OCI-LY7 (cell line): ENCODE measurements around the gene RAD23A. TPM values are rescaled to one million over a fixed set of nuclear protein-coding genes. Genes with fewer than 3 reads are reported as not detected.

Experiments used
- BruUV-seq: library from RNA; stranded (reverse); fragments of 400-500 nt; replicated peaks from 2 replicates; lab custom pipeline; 2021; lab: Mats Ljungman, UMichigan
- CTCF ChIA-PET: fragments of 300-600 bp; sonication (Branson Sonifier 250); formaldehyde crosslinking; loops from one replicate; lab custom pipeline; 2022; ENCODE audit warnings: antibody characterized with exemption; ENCODE audit not compliant: unreplicated experiment; lab: Charles Lee
- POLR2A ChIA-PET: fragments of 300-600 bp; sonication (Branson Sonifier 250); formaldehyde crosslinking; loops from one replicate; lab custom pipeline; 2022; ENCODE audit warnings: antibody characterized with exemption; lab: Charles Lee
- DNase-seq: peaks from one replicate; pipeline ENCODE4 v3.0.0-alpha.2; 2015; ENCODE audit warnings: low spot score
- H2AFZ ChIP-seq: fragments of 200-600 bp; sonication (generic), shearing (Covaris generic); 2 replicates; pipeline ENCODE4 v1.6.1; 2014; ENCODE audit warnings: mild to moderate bottlenecking, antibody characterized with exemption, low read length, moderate library complexity
- H3K27ac ChIP-seq: fragments of 200-600 bp; sonication (generic); 2 replicates; pipeline ENCODE4 v1.5.1; 2014; ENCODE audit warnings: mixed run types, low read depth, mild to moderate bottlenecking, moderate library complexity, low read length, inconsistent platforms; ENCODE audit not compliant: poor library complexity, severe bottlenecking
- H3K36me3 ChIP-seq: fragments of 200-600 bp; sonication (generic); 2 replicates; pipeline ENCODE4 v1.6.1; 2014; ENCODE audit warnings: mild to moderate bottlenecking, antibody characterized with exemption, low read length, moderate library complexity, mixed read lengths; ENCODE audit not compliant: insufficient read depth
- H3K4me1 ChIP-seq: fragments of 200-600 bp; sonication (generic); 2 replicates; pipeline ENCODE4 v1.5.1; 2014; ENCODE audit warnings: mild to moderate bottlenecking, low read length; ENCODE audit not compliant: insufficient read depth, poor library complexity, severe bottlenecking
- H3K4me2 ChIP-seq: fragments of 200-600 bp; sonication (generic); 2 replicates; pipeline ENCODE4 v1.6.1; 2014; ENCODE audit warnings: mild to moderate bottlenecking, low read length
- H3K4me3 ChIP-seq: fragments of 200-600 bp; sonication (generic); 2 replicates; pipeline ENCODE4 v1.5.1; 2014; ENCODE audit warnings: mild to moderate bottlenecking, low read depth, low read length; ENCODE audit not compliant: poor library complexity, severe bottlenecking
- H3K79me2 ChIP-seq: fragments of 200-600 bp; sonication (generic); 2 replicates; pipeline ENCODE4 v1.6.1; 2016; ENCODE audit warnings: low read depth, mild to moderate bottlenecking, low read length, moderate library complexity, mixed read lengths; ENCODE audit not compliant: insufficient read depth
- H3K9me2 ChIP-seq: fragments of 200-600 bp; sonication (generic); 2 replicates; pipeline ENCODE4 v1.6.1; 2016; ENCODE audit warnings: mild to moderate bottlenecking, low read length, mixed read lengths; ENCODE audit not compliant: insufficient read depth
- H3K9me3 ChIP-seq: fragments of 200-600 bp; sonication (generic); 2 replicates; pipeline ENCODE4 v1.6.1; 2014; ENCODE audit warnings: mild to moderate bottlenecking, mixed run types, low read length, mixed read lengths
- H4K20me1 ChIP-seq: fragments of 200-600 bp; sonication (generic); 2 replicates; pipeline ENCODE4 v1.6.1; 2014; ENCODE audit warnings: mild to moderate bottlenecking, antibody characterized with exemption, low read length, moderate library complexity, mixed read lengths; ENCODE audit not compliant: insufficient read depth
- EZH2phosphoT487 ChIP-seq: fragments of 200-600 bp; sonication (generic); IDR thresholded peaks from 2 replicates; pipeline ENCODE4 v1.6.1; 2018; ENCODE audit warnings: low read depth, borderline replicate concordance, mild to moderate bottlenecking, mixed run types, antibody characterized with exemption, low read length, moderate library complexity, mixed read lengths
- intact Hi-C: fragments of 100-400 bp; cut with micrococcal nuclease; formaldehyde crosslinking; loops from one replicate; pipeline ENCODE4 v1.10.0; 2022; ENCODE audit not compliant: unreplicated experiment
- total RNA-seq, 2 experiments: library from RNA; depleted of rRNA in 1 of 2; stranded (reverse); fragments of >200 nt in 1 of 2; shearing (Covaris generic) in 1 of 2; gene quantifications; 2 replicates each; pipeline ENCODE4 v1.2.3, GENCODE V29; 2014 to 2022
- TF ChIP-seq, protein P1 (sequence below): fragments of 200-600 bp; sonication (generic); conservative IDR thresholded peaks from 2 replicates; pipeline ENCODE4 v1.5.1; 2014; ENCODE audit warnings: mild to moderate bottlenecking, antibody characterized with exemption, low read length, moderate library complexity, mixed read lengths

RAD23A gene
- total RNA-seq, 2 experiments from 2014 or later: 171 to 237 TPM

DNA sequence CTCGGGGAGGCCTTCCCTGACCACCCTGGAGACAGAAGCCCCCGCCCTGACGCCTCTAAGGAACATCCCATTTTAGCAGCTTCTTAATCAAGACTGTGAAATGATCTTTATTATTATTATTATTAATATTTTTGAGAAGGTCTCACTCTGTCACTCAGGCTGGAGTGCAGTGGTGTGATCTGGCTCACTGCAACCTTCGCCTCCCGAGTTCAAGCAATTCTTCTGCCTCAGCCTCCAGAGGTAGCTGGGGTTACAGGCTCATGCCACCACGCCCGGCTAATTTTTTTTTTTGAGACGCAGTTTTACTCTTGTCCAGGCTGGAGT is 20.1 kb downstream of the RAD23A start:
- no peak for TF ChIP-seq EZH2phosphoT487
- TF ChIP-seq, protein P1, sequence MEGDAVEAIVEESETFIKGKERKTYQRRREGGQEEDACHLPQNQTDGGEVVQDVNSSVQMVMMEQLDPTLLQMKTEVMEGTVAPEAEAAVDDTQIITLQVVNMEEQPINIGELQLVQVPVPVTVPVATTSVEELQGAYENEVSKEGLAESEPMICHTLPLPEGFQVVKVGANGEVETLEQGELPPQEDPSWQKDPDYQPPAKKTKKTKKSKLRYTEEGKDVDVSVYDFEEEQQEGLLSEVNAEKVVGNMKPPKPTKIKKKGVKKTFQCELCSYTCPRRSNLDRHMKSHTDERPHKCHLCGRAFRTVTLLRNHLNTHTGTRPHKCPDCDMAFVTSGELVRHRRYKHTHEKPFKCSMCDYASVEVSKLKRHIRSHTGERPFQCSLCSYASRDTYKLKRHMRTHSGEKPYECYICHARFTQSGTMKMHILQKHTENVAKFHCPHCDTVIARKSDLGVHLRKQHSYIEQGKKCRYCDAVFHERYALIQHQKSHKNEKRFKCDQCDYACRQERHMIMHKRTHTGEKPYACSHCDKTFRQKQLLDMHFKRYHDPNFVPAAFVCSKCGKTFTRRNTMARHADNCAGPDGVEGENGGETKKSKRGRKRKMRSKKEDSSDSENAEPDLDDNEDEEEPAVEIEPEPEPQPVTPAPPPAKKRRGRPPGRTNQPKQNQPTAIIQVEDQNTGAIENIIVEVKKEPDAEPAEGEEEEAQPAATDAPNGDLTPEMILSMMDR: no peak
- Histone ChIP-seq H2AFZ (peak overlapping the region; percentile 94), H3K36me3 (no peaks in the 10 kb centered on the region), H3K27ac (peak overlapping the region; percentile 54), H3K4me3 (peak overlapping the region; percentile 65), H3K4me2 (peak overlapping the region; percentile 74), H3K4me1 (peaks cover 6% of the 10 kb centered on the region), H3K9me3 (no peaks in the 10 kb centered on the region), H4K20me1 (no peaks in the 10 kb centered on the region), H3K79me2 (no peaks in the 10 kb centered on the region), H3K9me2 (no peaks in the 10 kb centered on the region)
- ChIA-PET CTCF (interaction anchor here (0.5 to 1.9 kb wide), 11 partner anchors 10 to 221 kb away, joined by 3 to 13 read pairs (median 5); partner anchors contain the start of gene FARSA), POLR2A (interaction anchor here (0.6 to 1.0 kb wide), 5 partner anchors 11 to 75 kb away, joined by 3 to 5 read pairs (median 4); partner anchors contain the start of genes FARSA and GCDH)
- no peak for DNase-seq
- BruUV-seq: no TSS peak
- intact Hi-C loops: loop anchor here (1.0 kb wide), 1 partner anchor 80 kb away; no protein-coding TSS in a partner anchor

DNA sequence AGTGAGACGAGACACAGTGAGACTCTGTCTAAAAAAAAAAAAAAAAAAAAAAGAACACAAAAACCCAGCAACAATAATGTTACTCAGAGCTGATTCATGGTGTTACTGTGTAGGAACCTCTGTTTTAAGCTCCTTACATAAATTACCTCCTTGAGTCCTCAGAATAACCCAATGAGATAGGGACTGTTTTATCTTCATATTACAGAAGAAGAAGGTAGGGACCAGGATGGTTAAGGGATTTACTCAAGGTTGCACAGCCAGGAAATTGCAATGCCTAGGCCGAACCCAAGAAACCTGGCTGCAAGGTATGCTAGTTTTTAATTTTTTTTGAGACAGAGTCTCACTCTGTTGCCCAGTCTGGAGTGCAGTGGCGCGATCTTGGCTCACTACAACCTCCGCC is 22.2 kb downstream of the RAD23A start:
- no peak for TF ChIP-seq EZH2phosphoT487
- TF ChIP-seq, protein P1: no peak
- no peaks in the 10 kb centered on the region for H3K79me2 ChIP-seq
- intact Hi-C loops: no loop called here
- ChIA-PET POLR2A (interaction anchor here (0.7 kb wide), 1 partner anchor 201 kb away, joined by 3 read pairs; no protein-coding TSS in a partner anchor), CTCF (no interaction called here)
- H3K4me1 ChIP-seq: peaks cover 6% of the 10 kb centered on the region
- no TSS peak for BruUV-seq
- no peaks in the 10 kb centered on the region for H3K9me3 ChIP-seq
- no peak overlapping the region for H3K4me2 ChIP-seq
- no peak overlapping the region for H3K4me3 ChIP-seq
- DNase-seq: no peak
- no peaks in the 10 kb centered on the region for H3K36me3 ChIP-seq
- H3K9me2 ChIP-seq: no peaks in the 10 kb centered on the region
- no peaks in the 10 kb centered on the region for H4K20me1 ChIP-seq
- no peak overlapping the region for H3K27ac ChIP-seq
- H2AFZ ChIP-seq: no peak overlapping the region

DNA sequence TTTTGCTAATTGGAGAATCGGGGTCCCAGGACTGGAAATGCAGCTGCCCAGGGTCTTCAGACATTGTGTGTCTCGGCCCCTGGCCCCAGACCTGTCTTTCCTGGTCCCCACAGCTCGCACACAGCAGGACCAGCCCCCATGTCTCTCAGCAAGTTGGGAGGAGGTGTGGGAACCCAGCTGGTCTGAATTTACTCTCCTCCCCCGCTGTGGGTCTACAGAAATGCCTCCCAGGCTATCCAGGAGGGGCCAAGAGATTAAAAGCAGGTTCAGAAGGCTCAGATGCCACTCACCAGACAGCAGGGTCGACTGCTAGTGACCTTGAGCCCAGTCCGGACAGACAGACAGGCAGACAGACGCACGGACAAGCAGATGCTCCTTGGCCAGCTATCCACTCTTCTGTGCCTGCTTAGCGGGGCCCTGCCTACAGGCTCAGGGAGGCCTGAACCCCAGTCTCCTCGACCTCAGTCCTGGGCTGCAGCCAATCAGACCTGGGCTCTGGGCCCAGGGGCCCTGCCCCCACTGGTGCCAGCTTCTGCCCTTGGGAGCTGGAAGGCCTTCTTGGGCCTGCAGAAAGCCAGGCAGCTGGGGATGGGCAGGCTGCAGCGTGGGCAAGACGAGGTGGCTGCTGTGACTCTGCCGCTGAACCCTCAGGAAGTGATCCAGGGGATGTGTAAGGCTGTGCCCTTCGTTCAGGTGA is 23.8 kb downstream of the RAD23A start, which contains the start of gene DAND5:
DAND5 (plus strand) TSS at position 285 of the 697 bp plus-strand sequence; CDS start at position 370, 85 bp downstream.
- no peaks in the 10 kb centered on the region for H3K36me3 ChIP-seq
- DNase-seq: no peak
- H3K9me2 ChIP-seq: no peaks in the 10 kb centered on the region
- no peaks in the 10 kb centered on the region for H3K79me2 ChIP-seq
- H2AFZ ChIP-seq: no peak within 1 kb of the TSS
- POLR2A ChIA-PET: interaction anchor here (0.7 kb wide), 1 partner anchor 89 kb away, joined by 3 read pairs; no protein-coding TSS in a partner anchor
- no peak within 1 kb of the TSS for H3K27ac ChIP-seq
- no peak within 1 kb of the TSS for H3K4me2 ChIP-seq
- no peak within 1 kb of the TSS for H3K4me3 ChIP-seq
- CTCF ChIA-PET: no interaction called here
- TF ChIP-seq, protein P1: no peak
- TF ChIP-seq EZH2phosphoT487: no peak
- no peaks in the 10 kb centered on the region for H3K9me3 ChIP-seq
- H4K20me1 ChIP-seq: no peaks in the 10 kb centered on the region
- H3K4me1 ChIP-seq: peaks cover 6% of the 10 kb centered on the region
- intact Hi-C loops: no loop called here
- BruUV-seq: no TSS peak
